Suppressor macrophage (primary cell): ENCODE data around the gene CBLN1.

Experiments used
- DNase-seq, 4 experiments: peaks; one replicate each; pipeline ENCODE4 v3.0.0-alpha.2; 2020 to 2022
- total RNA-seq, 17 experiments: gene quantifications; one replicate each; lab custom pipeline; 2026; ENCODE audit warnings: mixed read lengths in 6 of 17, inconsistent platforms in 3 of 17; lab: John Stamatoyannopoulos, UW

Gene CBLN1
- total RNA-seq, result 0 to 0.99 (median 0) reads per million in 17 experiments

DNA sequence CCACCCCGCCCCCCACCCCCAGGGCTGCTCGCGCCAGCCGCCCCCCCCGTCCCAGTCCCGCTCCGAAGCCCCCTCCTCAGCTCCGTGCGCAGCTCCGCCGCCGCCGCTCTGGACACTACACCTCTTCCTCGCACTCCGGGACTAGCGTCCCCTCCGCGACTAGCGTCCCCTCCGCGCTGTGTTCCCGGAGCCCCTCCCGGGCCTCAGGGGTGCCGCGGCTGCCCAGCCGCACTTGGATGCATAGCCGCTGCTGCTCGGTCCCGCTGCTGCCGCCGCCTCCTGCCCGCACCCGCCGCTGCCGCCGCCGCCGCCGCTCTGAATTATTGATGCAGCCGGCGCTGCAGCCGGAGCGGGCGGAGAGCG, at the start of gene CBLN1:
CBLN1 (minus strand) TSS at position 359 of the 363 bp plus-strand sequence. CDS start 373 bp downstream, outside the sequence.
- DNase-seq, result no peak

DNA sequence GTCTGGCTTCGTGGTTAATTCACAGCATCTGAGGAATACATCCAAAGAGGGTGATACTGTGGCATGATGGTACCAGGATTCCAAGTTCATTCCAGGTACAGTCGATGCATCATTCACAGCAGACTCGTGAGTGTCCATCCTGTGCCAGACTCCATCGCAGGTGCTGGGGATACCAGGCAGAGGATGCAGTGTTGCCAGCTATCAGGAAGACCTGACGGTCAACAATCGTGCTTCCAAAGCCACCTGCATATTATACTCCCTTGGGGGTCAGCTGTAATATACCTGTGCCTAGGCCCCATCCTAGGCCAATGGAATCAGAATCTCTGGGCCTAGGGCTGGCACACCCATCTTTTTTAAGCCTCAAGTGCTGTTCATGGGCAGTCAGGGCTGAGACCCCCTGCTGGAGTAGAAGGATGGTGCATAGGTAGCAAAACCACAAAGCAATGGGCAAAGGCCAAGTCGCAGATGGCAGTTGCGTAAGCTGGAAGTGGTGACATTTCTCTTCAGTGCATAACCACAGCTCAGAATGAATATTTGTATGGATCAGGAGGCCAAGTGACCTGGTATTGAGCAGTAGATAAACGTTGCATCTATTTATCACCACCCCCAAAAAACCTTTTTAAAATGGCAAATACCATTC, 49.0 kb upstream of the CBLN1 start:
- DNase-seq, result no peak

DNA sequence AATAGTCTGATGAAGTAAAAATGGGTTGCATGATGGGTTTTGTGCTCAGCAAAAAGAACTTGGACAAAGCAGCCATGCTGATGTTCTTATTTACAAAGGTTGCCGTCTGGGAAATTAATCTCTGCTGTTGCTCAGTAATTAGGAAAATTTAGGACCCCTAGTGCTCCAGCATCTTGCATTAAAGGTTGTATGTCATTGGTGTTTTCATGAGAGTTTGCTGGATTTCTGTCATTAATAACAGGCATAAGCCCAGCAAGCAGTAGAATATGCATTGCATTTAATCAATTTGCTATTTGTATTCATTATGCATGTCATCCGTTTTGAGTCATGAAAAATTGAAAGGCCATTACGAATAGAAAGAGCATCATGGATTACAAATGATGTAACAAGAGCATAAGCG, 46.7 kb upstream of the CBLN1 start:
- DNase-seq, result no peak

DNA sequence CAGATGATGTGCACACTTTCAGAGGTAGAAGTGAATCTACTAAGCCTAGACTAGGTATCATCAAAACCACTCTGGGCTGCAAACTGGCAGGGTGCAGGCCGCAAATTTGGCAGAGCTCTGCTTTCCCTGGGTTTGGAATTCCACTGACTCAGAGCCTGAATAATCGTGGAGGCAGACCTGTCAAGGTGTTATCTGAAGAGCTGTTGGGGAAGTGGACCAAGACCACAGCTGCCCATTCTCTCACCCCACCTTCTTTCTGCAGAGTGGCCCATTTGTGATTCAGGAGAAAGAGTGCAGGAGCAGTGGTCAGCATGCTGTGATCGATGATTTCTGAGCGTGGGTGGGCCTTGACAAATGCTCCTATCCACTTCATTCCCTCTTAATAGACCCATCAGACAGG, 45.8 kb upstream of the CBLN1 start:
- no peak for DNase-seq

DNA sequence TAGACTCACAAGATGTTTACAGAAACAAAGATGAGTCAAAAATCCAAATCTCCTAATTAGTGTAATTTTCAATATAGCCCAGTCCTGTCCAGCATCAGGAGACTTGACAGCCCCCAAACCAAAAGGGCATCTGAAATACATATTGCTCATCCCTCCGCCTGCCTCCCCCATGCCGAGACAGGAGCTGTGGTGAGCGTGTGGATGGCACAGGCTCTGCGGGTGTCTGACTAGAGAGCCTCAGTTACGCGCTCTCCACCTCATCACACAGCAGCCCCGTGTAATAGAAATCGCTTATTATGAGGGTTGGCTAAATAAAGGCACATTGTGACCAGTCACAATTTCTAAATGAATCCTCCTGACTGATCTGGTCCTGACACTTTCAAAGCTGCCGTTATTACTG, 43.1 kb upstream of the CBLN1 start:
- DNase-seq, result no peak

DNA sequence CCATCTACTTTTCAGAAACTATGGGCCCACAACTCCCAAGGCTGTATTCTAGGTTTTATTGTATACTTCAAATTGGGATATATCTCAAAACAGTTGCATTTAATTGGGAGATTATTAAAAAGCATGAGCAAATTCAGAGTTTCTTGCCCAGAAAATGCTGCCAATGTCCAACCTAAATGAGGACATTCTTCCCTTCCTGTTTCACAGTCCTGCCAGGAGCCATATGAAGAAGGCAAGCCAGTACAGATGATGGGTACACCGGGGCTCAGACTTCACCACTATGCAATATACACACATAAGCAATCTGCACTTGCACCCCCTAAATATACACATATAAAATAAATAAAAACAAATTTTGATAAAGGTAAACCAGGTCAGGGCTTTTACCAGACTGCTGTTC, 34.0 kb upstream of the CBLN1 start:
- no peak for DNase-seq

DNA sequence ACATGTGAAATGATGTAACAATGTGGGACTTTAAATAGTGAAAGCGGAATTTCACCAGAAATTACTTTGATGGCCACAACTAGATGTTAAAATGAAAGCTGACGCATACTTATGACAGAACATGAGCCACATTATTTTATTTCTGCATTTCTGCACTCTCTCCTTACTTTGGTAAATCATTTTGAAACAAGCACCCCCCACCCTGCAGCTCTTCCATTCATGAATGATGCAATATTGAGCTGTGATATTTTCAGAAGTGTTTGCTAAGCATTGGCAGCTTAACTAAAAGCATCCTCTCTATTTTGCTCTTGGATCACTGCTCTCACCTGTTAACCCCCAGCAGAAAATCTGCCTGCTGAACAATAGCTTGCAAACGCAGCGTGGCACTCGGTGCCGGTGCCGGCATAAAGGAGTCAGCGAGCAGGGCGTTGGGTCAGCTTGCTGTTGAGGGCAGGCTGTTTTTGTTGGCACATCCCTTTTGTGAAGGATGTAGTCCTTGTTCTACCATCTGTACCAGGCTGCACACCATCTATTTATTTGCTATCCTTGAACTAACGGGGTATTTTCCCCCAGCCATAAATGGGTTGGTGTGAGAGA, 30.8 kb upstream of the CBLN1 start:
- DNase-seq, result no peak

DNA sequence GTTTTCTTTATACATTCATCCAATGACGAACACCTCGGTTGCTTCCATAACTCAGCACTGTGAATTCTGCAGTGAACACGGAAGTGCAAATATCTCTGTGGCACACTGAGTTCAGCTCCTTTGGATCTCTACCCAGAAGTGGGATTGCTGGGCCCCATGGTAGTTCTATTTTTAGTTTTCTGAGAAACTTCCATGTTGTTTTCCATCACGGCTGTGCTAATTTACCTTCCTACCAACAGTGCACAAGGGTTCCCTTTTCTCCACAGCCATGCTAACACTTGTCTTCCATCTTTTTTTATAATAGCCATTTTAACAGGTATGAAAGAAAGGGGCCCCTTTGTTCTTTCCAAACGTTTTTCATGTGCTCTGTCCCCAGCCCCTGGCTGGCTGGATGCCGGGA, 30.2 kb upstream of the CBLN1 start:
- no peak for DNase-seq

DNA sequence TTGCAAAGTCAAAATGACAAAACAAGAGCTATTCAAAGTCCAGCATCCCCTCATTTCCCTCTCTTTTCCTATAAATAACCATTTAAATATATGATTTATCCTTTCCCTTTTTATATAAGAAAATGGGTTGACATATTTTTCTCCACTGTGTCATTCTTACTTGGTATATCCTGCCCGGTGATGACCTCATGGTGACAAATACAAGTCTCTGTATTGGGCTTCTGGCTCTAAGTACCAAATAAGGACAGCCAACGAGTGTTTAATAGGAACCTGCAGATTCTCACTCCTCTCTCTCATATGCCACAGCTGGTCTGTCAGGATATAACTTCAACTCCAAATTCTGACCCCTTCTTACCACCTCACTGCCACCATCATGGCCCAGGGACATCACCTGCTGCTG, 25.5 kb upstream of the CBLN1 start:
- no peak for DNase-seq

DNA sequence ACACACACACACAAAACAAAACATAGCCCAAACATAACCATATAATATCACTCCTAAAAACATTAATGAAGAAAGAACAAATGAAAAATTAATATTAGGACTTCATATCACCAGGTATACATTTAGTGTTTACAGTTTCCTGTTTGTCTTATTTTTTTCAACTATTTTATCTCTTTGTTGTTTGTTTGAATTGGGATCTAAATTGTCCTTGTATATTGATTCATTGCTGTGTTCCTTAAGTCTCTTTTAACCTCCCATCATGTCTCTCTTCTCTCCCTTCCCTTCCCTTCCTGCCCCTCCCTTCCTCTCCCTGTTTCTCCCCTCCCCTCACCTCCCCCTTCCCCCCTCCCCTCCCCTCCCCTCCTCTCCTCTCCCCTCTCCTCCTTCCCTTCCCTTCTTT, 23.8 kb upstream of the CBLN1 start:
- no peak for DNase-seq

DNA sequence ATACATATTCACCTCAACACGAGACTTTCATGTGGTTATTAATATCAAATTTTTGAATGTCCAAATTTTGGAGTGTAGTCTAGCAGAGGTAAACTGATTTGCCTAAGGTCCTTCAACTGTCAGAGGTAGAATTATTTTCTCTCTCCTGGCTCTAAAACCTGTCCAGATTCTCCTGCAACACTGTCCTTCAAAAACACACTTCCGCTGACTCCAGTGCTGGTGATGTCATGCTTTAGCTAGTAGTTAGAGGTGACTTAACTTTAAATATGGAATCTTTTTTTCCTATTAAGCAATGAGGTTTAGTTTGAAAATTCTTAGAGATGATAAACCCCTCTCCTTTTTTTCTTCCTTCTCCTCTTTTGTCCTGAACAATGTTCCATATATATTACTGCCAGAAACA, 10.8 kb upstream of the CBLN1 start:
- no peak for DNase-seq

DNA sequence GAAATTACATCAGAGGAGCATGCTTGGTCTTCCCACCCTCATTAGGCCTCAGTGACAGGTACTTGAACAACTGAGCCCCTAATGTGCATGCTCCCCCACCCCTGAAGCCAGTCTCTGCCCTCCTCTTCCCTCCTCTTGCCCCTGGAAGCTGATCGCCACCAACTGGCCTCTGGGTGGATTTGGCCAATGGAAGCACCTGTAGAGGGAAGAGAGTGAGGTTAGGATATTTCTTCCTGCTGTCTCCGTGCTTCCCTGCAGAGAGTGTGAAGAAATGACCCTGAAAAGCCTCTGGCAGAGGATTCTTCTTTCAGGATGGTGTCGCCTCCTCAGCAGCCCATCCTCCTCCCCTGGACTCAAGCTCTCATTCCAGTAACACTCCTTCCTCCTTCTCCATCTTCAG, 5.9 kb upstream of the CBLN1 start:
- no peak for DNase-seq

DNA sequence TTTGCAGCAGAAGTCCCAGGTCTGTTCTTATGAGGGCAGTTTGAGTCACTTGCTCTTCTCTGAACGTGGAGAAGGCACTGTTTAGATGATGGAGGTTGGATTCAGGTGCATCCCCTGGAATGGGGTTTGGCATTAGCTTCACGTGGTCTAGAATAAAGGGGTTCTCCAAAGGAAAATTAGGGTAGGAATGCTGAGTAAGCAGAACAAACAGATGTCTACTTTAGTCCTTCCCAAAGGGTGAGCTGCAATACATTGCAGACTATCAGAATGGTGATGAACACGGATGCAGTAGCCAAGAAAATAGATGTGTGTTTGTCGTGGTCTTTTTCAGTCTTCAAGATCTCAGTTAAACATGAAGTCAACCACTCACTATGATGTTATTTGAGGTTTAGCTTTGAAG, 3.3 kb upstream of the CBLN1 start:
- DNase-seq, result no peak

DNA sequence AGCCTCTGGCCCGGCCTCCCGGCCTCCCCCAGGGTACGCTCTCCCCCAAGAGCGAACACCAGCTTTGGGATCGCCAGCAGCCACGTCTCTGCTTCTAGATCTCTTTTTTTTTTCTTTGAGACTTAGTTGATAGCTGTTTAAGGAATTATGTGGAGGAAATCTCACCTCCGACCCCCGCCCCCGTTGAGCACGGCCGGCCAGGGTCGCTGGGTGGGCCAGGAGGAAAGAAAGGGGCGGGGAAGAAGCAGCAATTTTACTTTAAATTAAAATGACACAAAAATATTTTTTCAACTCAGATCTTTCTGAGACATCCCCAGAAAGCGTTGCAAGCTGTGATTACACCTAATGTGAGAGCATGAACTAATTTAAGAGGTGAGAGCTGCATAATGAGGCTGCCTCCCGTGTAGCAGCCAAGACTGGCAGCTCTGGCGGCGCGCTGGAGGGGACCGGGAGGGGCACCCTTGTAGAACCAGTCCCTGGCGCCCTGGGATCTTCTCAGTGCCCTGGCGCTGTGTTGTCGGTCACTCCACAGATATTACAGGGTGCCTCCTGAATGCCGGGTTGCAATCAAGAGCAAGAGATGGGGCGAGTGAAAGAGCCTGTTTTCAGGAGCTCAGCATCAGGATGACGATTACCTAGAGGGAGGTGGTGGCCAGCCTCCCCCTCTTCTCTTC, 1.9 kb upstream of the CBLN1 start:
- DNase-seq, result no peak

DNA sequence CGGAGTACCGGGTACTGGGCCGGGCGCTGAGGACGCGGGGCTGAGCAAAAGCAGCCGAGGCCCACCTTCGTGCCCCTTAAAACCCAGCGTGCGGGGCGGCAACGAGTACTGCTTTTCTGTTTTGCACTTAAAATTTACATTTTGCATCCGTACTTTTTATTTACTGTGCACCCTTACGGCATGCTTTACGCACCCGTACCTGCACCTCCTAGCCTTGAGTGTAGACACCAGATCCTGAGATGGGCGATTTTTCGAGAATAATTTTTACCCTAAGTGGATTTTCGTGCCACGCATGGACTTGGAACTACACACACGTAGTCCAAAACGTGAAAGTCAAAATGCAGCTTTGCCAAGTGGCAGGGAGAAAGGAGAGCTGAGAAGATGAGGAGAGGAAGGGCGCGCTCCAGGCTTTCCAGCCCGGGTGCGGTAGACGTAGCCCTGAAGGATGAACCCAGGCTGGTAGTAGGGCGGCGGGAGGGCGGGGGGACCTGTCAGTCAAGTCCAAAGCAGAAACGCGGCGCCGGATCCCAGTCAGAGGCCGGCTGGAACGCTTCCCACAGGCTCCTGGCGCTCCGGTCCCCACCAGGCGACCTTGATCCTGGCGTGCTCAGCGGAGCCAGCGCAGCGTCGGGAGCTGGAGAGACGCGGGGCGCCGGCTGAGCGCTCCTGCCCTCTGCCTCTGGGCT, 1.2 kb upstream of the CBLN1 start:
- DNase-seq, result no peak

DNA sequence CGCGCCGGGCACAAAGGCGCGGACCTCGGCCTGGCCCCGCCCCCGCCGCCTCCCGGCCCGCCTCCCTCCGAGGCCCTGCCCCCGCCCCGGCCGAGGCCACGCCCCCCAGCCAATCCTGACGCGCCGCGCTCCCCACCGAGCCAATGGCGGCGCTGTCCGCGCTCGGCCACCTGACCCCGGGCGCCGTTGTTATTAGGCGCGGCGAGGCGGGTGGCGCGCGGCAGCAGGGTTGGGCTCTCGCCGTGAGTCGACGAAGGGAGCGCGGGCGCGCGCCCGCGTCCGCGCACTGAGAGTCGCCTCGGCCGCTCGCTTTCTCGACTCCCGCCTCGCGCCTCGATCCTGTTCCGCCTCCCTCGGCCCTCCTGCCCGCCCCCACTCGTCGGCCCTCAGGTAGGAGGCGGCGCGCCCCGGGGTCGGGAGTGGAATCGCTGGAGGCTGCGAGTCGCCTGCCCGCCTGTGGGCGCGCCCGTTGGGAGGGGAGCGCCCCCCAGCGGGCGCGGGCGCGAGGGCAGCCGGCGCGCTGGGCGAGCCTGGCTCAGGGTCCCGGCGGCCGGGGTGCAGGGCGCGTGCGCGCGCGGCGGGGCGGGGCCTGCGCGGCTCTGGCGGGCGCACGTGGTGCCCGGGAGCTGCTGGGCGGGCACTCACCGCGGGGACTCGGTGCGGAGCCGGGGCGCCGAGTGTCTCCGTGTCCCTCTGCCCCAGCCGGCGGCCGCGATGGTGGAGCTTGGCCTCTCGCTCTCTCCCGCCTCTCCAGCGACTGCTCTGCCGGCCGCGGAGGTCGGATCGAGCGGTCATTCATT, 405 bp upstream of the CBLN1 start:
- peak; percentile 89 to 95 (median 92) for DNase-seq

DNA sequence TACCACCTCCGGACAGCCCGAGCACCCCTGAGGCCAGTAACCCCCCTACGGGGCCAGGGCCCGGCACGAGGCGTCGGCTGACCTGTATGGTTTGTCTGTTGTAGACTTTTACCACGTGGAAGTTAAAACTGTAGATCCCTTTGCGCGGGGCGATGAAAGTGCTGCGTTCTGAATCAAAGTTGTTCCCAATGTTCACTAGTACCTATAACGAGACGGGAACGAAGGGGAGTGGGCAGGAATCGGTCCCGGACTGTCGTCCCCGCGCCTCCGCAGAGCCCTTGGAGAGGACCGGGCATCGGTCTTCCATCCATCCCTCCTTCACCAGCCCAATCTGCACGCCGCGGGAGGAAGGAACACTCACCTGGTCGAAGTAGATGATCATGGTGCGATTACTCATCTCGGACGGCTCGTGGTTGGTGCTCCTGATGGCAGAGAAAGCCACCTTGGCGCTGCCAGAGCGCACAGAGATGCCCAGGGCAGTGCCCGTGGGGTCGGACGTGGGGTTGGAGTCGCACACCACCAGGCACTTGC, 732 bp downstream of the CBLN1 start:
- no peak for DNase-seq

DNA sequence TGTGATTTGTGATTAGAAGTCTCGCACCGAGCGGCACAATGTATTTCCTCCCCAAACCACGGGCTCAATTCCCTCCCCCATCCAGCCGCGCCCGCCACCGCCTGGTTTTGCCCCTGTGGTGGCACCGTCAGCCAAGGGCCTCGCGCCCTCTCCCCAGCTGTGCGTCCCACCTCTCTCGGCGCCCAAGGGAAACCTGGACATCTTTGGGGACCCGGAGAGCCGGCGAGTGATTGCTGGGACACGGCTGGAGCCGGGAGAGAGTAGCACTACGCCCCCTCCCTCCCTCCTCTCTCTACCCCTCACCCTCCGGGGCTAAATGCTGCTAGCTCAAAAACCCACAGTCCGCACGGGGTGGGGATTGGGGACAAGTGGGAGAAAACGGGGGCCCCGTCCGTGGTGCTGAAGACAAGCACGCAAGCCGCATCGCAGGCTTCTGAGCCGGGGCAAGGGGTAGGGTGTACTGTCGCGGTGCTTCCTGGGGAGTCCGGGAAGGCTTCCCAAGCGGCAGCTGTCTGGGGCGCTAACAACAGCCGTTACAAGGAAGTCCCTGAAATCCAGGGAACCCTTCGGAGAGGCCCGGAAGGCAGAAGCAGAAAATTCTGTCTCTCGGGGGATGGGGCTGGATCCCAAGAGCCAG, 1.4 kb downstream of the CBLN1 start:
- peak in 2 of 4 experiments; percentile 4 to 8 for DNase-seq

DNA sequence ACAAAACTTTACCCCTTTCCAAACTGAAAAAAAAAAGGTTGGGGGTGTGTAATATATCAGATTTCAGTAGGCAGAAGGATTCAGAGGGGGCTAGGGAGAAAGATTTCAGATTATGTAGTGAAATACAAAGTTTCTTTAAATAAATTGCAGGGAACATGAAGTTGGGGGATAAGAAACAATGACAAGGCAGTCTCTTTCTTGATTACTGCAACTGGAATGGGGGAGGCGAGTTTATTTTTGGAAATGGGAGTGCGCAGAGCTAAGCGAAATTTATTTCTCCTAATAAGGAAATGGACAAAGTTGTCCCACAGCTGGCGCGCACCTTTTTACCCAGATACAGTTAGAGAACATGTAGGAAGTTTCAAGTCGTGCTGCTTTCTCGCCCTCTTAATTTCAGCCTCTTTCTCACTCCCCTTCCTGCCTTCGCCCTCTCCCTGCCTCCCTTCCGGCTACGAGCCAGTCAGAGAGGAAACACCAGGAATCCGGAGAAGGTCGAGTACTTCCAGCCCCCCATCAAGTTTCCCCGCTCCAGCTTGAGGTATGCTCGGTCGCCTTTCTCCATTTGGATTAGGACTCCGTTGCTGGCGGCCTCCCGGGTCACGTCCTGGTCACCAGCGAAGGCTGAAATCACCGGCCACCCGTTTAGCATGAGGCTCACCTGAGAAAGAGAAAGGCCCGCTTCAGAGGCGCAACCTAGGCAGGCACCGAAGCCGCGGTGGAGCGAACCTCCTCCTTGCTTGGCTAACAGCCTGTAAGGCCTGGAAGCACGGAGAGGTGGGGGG, 2.5 kb downstream of the CBLN1 start:
- DNase-seq, result no peak

DNA sequence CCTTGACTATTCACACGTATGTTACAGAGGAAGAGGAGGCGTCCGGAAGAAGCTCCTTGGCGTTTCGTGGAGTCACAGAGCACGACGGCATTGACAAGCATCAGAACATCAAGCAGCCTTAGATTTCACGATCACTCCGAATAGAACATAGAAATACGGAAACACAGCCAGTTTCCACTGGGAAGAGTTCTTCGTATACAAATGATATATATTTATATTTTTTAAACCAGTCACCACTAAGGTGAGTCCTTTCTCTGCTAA, 3.1 kb downstream of the CBLN1 start:
- no peak for DNase-seq

DNA sequence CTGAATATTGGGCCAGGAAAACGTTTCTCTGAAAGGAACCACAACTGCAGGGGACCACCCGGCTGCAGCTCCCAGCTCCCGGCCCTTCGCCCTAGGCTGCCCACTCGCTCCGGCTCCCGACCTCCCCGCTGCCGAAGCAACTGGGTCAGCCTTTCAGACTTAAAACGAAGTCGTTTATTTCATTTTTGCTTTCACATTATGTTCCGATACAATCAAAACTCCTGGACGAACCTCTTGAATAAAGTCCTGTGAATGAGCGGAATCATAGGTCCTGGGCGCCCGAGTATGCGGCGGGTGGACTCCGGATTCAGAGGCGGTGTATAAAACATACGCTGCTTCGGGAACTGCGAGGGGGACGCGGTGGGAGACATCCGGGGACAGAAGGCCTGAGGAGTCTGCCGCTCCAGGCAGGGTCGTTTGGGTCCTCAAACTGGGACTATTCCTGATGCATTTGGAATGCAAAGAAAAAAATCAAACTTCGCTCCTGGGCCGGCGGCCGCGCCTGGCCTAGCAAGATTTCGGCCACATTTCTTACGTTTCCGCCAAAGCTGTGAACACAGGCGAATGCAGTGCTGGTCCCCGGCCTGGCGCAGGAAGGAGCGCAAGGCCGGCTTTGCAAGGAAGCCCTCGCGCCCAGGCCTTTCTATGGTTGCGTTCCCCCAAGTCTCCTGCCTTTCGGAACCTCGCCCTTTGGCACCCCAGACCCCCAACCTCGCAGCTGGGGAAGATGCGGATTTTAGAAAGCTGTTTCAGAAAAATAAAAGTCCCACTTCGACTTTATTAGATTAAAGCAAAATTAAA, 3.7 kb downstream of the CBLN1 start:
- DNase-seq, result no peak
